Uterus (tissue), 4 donors: ENCODE measurements around the gene HES2. TPM values are rescaled to one million over a fixed set of nuclear protein-coding genes. Genes with fewer than 3 reads are reported as not detected.
A peak's percentile ranks its signal among the peaks of the same experiment; 100 is the strongest.

Source experiments
- DNase-seq, 2 donors: peaks; one replicate each; pipeline ENCODE4 v3.0.0-alpha.2; 2019 to 2020
- H3K27ac ChIP-seq, 2 donors: fragments of 200-600 bp; sonication (generic); 1 replicate in 1 of 2; 2 replicates in 1 of 2; pipeline ENCODE4 v1.5.1; 2016 to 2018
- H3K27me3 ChIP-seq, 2 donors: fragments of 200-600 bp; sonication (generic); one replicate each; pipeline ENCODE4 v1.5.1; 2018 to 2019; ENCODE audit warnings: control low read depth in 1 of 2
- H3K36me3 ChIP-seq, 2 donors: fragments of 200-600 bp; sonication (generic); one replicate each; pipeline ENCODE4 v1.5.1; 2019; ENCODE audit warnings: control low read depth in 1 of 2
- H3K4me1 ChIP-seq, 2 donors: fragments of 200-600 bp; sonication (generic); one replicate each; pipeline ENCODE4 v1.5.1; 2018 to 2019; ENCODE audit warnings: control low read depth in 1 of 2
- H3K4me3 ChIP-seq, 2 donors: fragments of 200-600 bp; sonication (generic); 1 replicate in 1 of 2; 2 replicates in 1 of 2; pipeline ENCODE4 v1.5.1; 2018 to 2019; ENCODE audit warnings: mild to moderate bottlenecking in 1 of 2
- H3K9me3 ChIP-seq, 2 donors: fragments of 200-600 bp; sonication (generic); one replicate each; pipeline ENCODE4 v1.5.1; 2019; ENCODE audit warnings: control low read depth in 1 of 2
- POLR2A ChIP-seq, 2 donors: fragments of 450-650 bp; IDR thresholded peaks; one replicate each; pipeline ENCODE4 v1.6.1; 2016; ENCODE audit warnings: antibody characterized with exemption in 2 of 2, mild to moderate bottlenecking in 1 of 2, moderate library complexity in 1 of 2
- intact Hi-C: fragments of 100-400 bp; cut with DNase I; formaldehyde crosslinking; loops from one replicate; pipeline ENCODE4 v1.15.1; 2023; ENCODE audit warnings: low total_unique reads
- total RNA-seq, 4 donors: library from RNA; depleted of rRNA in 3 of 4; stranded (reverse); fragments of >200 nt in 3 of 4; gene quantifications; one replicate each; pipeline versions ENCODE4 v1.1.0 to v1.2.4, GENCODE V29; 2014 to 2023
- TF ChIP-seq, protein P1 (sequence below), 4 experiments: fragments of 200-600 bp in 2 of 4; fragments of 450-650 bp in 2 of 4; sonication (generic) in 2 of 4; IDR thresholded peaks; one replicate each; pipeline ENCODE4 v1.5.1; 2016 to 2019; ENCODE audit warnings: antibody characterized with exemption in 4 of 4, mild to moderate bottlenecking in 2 of 4, moderate library complexity in 1 of 4
- donor health status: DM: yes; HTN: yes; CAD: no.

The HES2 gene, protein sequence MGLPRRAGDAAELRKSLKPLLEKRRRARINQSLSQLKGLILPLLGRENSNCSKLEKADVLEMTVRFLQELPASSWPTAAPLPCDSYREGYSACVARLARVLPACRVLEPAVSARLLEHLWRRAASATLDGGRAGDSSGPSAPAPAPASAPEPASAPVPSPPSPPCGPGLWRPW
- under 1 TPM in 1 of 4 donors, not detected in 3; 0.21 TPM for total RNA-seq

DNA sequence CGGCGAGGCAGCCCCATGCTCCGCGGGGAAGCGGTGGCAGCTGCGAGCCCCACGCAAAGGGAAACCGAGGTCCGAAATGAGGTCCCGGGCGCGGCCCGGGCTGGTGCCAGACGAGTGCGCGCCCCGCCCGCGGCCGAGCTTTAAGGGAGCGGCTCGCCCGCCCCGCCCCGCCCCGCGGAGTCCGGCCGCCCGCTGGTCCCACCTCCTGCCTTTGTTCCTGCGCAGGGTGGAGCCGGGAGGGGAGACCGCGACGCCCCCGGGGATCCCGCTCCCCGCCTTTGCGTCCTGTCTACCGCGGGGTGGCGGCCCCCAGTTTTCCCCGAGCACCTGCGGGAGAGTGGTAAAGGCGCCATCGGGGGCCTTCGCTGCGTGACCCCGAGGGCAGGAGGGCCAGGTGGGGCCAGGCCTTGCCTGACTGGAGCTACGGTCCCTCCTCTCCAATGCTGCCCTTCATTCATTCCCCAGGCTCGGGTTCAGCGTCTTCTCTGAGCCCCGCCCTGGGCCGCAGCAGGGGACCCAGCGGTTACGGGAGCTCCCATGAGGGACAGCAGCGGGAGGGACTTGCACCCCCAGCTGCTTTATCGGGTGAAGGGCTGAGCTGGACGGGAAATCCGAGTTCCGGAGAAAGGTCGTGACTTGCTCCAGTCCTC is at the start of gene HES2:
Gene HES2 (minus strand): TSS at position 116 of the 650 bp plus-strand sequence. CDS start 99 bp downstream, at position 17.
- peaks cover 13 to 41% of the 10 kb centered on the region in 2 donors for H3K27me3 ChIP-seq
- no peak for DNase-seq
- TF ChIP-seq, protein P1, sequence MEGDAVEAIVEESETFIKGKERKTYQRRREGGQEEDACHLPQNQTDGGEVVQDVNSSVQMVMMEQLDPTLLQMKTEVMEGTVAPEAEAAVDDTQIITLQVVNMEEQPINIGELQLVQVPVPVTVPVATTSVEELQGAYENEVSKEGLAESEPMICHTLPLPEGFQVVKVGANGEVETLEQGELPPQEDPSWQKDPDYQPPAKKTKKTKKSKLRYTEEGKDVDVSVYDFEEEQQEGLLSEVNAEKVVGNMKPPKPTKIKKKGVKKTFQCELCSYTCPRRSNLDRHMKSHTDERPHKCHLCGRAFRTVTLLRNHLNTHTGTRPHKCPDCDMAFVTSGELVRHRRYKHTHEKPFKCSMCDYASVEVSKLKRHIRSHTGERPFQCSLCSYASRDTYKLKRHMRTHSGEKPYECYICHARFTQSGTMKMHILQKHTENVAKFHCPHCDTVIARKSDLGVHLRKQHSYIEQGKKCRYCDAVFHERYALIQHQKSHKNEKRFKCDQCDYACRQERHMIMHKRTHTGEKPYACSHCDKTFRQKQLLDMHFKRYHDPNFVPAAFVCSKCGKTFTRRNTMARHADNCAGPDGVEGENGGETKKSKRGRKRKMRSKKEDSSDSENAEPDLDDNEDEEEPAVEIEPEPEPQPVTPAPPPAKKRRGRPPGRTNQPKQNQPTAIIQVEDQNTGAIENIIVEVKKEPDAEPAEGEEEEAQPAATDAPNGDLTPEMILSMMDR (IDR thresholded peaks at IDR 0.05) = no peak
- TF ChIP-seq POLR2A (IDR thresholded peaks at IDR 0.05) = no peak
- no peak within 1 kb of the TSS for H3K27ac ChIP-seq
- H3K4me1 ChIP-seq = peaks cover 0 to 33% of the 10 kb centered on the region in 2 donors
- H3K36me3 ChIP-seq = no peaks in the 10 kb centered on the region
- peak within 1 kb of the TSS in 1 of 2 donors; percentile 12 for H3K4me3 ChIP-seq
- no peaks in the 10 kb centered on the region for H3K9me3 ChIP-seq
- intact Hi-C loops = no loop called here

DNA sequence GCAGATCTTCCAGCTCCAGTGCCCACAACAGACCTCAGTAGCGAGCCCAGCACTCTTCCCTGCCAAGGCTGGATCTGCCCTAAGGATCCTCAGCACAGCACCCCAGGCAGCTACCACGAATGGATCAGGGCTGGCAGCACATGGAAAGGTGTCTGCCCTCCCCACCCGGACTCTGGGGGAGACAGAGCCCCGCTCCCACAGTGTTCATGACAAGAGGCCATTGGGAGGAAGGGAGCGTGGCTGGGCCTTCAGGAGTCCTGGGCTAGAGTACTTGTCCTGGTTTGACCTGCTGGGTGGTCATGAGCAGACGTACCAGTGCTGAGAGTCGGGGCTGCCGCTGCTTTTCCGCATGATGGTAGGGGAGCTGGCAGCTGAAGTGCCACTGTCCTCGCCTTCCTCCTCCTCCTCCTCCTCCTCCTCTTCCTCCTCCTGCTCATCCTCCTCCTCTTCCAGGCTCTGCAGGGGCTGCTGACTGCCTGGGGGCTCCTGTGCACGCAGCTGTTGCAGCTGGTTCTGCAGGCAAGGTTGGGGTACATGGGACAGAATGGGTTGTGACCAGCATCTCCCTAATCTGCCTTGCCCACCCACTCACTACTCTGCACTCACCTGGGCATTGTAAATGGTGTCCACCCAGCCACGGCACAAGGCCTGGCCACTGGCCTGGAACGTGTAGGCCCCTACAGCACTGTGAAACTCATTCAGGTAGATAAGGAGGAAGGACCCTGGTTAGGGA is 49.2 kb upstream of the HES2 start:
- no peaks in the 10 kb centered on the region for H3K4me1 ChIP-seq
- no peaks in the 10 kb centered on the region for H3K9me3 ChIP-seq
- no peaks in the 10 kb centered on the region for H3K36me3 ChIP-seq
- TF ChIP-seq POLR2A (IDR thresholded peaks at IDR 0.05) = no peak
- TF ChIP-seq, protein P1 (IDR thresholded peaks at IDR 0.05) = no peak
- DNase-seq = no peak
- no peaks in the 10 kb centered on the region for H3K27me3 ChIP-seq
- H3K27ac ChIP-seq = no peak overlapping the region
- intact Hi-C loops = no loop called here
- H3K4me3 ChIP-seq = no peak overlapping the region

DNA sequence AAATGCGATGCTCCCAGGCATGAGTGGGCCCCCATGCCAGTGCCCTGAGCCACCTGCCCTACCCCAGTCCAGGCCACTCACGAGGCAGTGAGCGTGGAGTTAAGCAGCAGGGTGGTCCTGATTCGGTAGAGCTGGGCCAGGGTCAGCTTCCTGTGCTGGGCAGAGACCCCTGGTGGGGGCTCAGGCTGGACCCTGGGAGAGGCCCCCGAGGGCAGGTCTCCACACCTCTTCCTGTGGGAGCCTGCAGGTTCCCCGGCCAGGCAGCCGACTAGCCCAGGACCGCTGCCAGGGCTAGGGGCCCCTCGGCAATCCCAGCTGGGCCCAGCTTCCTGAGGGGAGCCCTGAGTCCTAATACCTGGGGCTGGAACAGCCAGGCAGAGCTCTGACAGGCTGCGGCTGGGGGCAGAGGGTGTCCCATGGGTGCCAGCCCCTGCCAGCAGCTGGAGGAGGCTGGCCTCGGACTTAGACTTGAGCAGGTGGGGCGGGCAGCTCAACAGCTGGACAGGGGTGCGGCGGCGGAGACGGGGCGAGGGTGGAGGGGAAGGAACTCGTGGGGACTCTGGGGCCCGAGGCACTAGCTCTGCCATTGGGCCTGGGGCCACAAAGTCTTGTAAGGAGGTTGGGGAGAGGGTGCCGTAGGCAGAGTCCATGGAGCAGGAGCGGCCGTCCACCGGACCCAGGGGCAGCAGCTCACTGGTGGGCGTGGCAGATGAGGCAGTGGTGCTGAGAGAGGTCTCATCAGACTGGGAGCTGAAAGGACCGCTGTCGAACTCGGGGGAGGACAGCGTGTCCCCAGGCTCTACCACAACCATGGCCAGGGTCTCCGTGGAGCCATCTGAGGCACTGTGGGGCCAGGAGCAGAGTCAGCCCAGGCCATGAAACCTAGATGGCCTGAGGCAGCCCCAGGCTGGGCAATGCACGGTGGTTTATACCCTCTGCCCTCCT is 48.3 kb upstream of the HES2 start:
- no peak for TF ChIP-seq POLR2A (IDR thresholded peaks at IDR 0.05)
- H3K9me3 ChIP-seq = no peaks in the 10 kb centered on the region
- H3K4me3 ChIP-seq = no peak overlapping the region
- no peaks in the 10 kb centered on the region for H3K36me3 ChIP-seq
- H3K27me3 ChIP-seq = no peaks in the 10 kb centered on the region
- no peak overlapping the region for H3K27ac ChIP-seq
- no peak for DNase-seq
- H3K4me1 ChIP-seq = no peaks in the 10 kb centered on the region
- intact Hi-C loops = no loop called here

DNA sequence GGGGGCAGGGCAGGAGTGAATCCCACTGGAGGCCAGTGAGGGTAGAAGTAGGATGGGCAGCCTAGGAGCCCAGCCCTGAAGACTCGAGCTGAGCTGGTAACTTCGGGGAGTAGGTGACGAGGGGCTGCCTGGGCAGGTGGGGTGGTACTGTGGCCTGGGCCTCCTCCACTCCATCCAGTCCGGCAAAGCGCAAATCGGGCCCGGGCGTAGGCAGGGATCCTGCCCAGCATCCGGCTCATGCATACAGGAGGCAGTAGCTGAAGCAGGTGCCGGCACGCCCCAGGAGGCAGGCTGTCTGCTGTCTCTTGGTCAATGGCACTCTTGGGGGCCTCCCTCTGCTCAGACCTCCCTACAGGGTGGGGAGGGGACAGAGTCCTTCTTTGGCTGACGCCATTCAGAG is 47.5 kb upstream of the HES2 start:
- H3K4me3 ChIP-seq = no peak overlapping the region
- no peaks in the 10 kb centered on the region for H3K36me3 ChIP-seq
- no peak overlapping the region for H3K27ac ChIP-seq
- TF ChIP-seq POLR2A (IDR thresholded peaks at IDR 0.05) = no peak
- TF ChIP-seq, protein P1 (IDR thresholded peaks at IDR 0.05) = no peak
- H3K4me1 ChIP-seq = no peaks in the 10 kb centered on the region
- H3K27me3 ChIP-seq = no peaks in the 10 kb centered on the region
- no peak for DNase-seq
- intact Hi-C loops = no loop called here
- no peaks in the 10 kb centered on the region for H3K9me3 ChIP-seq

DNA sequence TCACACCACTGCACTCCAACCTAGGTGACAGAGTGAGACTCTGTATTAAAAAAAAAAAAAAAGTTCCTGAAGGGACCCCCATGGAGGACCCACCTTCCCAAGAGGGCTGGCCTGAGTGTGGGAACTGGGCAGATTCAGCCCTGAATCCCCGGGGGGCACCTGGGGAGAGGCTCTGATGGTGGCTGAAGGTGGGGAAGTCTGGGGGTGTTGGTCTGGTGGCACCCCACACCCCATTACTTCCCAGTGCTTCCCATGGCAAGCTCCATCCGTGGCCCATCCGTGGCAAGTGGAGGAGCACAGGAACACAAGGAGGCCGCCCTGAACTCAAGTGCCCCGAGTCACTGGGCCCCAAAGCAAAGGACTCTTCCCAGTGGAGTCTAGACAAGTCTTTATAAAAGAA is 47.0 kb upstream of the HES2 start:
- Histone ChIP-seq H3K36me3 (no peaks in the 10 kb centered on the region), H3K9me3 (no peaks in the 10 kb centered on the region), H3K4me3 (no peak overlapping the region), H3K4me1 (no peaks in the 10 kb centered on the region), H3K27ac (no peak overlapping the region), H3K27me3 (no peaks in the 10 kb centered on the region)
- no peak for DNase-seq
- no peak for TF ChIP-seq POLR2A (IDR thresholded peaks at IDR 0.05)
- TF ChIP-seq, protein P1 (IDR thresholded peaks at IDR 0.05) = no peak
- intact Hi-C loops = no loop called here
